Kidney glomerular epithelial cell (primary cell): Measurements from ENCODE around the gene MYO18A.
"Not testable (repeated sequence)": the region's sequence is repeated elsewhere in the genome, so short reads cannot be mapped to it uniquely, and the experiment has no call there.

Experiments used
- DNase-seq: peaks from one replicate; lab custom pipeline; 2025; lab: John Stamatoyannopoulos, UW

The MYO18A gene

GRCh38 chr17:29180034-29180787 lies at the start of gene MYO18A:
TSS of gene MYO18A (minus strand) at chr17:29180398. CDS start at chr17:29166940, 13,458 bp downstream.
- DNase-seq = peak; percentile 67

- no peak for DNase-seq
Observed at GRCh38 chr17:29225396-29225795, 45.2 kb upstream of the MYO18A start.

- DNase-seq = not testable (repeated sequence)
Observed at GRCh38 chr17:29221338-29221737, 41.1 kb upstream of the MYO18A start.

- peak; percentile 51 for DNase-seq
Observed at GRCh38 chr17:29219378-29220047, 39.3 kb upstream of the MYO18A start.

- DNase-seq = no peak
Observed at GRCh38 chr17:29216856-29217255, 36.7 kb upstream of the MYO18A start.

- no peak for DNase-seq
Observed at GRCh38 chr17:29216181-29216580, 36.0 kb upstream of the MYO18A start.

- DNase-seq = peak; percentile 47
Observed at GRCh38 chr17:29215717-29216116, 35.5 kb upstream of the MYO18A start.

- no peak for DNase-seq
Observed at GRCh38 chr17:29215174-29215573, 35.0 kb upstream of the MYO18A start.

GRCh38 chr17:29214215-29215146 lies 34.3 kb upstream of the MYO18A start:
- no peak for DNase-seq

- no peak for DNase-seq
Observed at GRCh38 chr17:29212681-29213121, 32.5 kb upstream of the MYO18A start.

GRCh38 chr17:29212094-29212631 lies 32.0 kb upstream of the MYO18A start:
- no peak for DNase-seq

GRCh38 chr17:29210879-29211278 lies 30.7 kb upstream of the MYO18A start:
- DNase-seq = peak; percentile 3

- no peak for DNase-seq
Observed at GRCh38 chr17:29209073-29209472, 28.9 kb upstream of the MYO18A start.

- no peak for DNase-seq
Observed at GRCh38 chr17:29207975-29208374, 27.8 kb upstream of the MYO18A start.

GRCh38 chr17:29205047-29205446 lies 24.8 kb upstream of the MYO18A start:
- DNase-seq = no peak

- not testable (repeated sequence) for DNase-seq
Observed at GRCh38 chr17:29204068-29204804, 24.0 kb upstream of the MYO18A start.

GRCh38 chr17:29197516-29198272 lies 17.5 kb upstream of the MYO18A start:
- DNase-seq = no peak

- DNase-seq = no peak
Observed at GRCh38 chr17:29196769-29197515, 16.7 kb upstream of the MYO18A start.

- DNase-seq = no peak
Observed at GRCh38 chr17:29195465-29196081, 15.4 kb upstream of the MYO18A start.
